Ishikawa (cell line): ENCODE measurements around the gene TRIOBP.

Experiments
- EGR1 ChIP-seq: IDR thresholded peaks from 2 replicates; pipeline ENCODE4 v1.6.1; 2012
- EP300 ChIP-seq: IDR thresholded peaks from 2 replicates; pipeline ENCODE4 v1.6.1; 2012; ENCODE audit warnings: borderline replicate concordance
- TF ChIP-seq, protein P1 (sequence below): IDR thresholded peaks from 2 replicates; pipeline ENCODE4 v1.6.1; 2012; ENCODE audit warnings: low read depth, mild to moderate bottlenecking
- TF ChIP-seq, protein P2 (sequence below): IDR thresholded peaks from 2 replicates; pipeline ENCODE4 v1.6.1; 2012
- TF ChIP-seq, protein P3 (sequence below): IDR thresholded peaks from 2 replicates; pipeline ENCODE4 v1.6.1; 2012

DNA sequence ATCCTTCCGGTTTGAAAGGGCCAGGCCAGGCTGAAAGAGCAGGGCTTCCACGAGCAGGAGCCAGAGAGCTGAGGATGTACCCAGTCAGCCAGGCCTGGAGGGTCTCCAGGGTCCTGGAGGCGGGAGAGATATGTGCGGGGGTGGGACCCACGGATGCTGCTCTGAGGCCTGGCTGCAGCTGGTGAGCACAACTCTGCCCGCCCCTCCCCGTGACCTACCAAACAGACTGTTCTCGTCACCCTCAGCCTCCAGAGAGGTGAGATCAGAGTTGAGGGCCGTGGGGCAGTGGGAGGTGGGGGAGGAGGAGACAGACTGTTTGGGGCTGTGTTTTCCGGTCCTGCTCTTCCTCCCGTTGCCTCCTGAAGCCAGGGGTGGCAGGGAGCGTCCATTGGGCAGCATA, 42.2 kb downstream of the TRIOBP start:
- no peak for TF ChIP-seq EGR1
- TF ChIP-seq EP300, result no peak
- TF ChIP-seq, protein P1, sequence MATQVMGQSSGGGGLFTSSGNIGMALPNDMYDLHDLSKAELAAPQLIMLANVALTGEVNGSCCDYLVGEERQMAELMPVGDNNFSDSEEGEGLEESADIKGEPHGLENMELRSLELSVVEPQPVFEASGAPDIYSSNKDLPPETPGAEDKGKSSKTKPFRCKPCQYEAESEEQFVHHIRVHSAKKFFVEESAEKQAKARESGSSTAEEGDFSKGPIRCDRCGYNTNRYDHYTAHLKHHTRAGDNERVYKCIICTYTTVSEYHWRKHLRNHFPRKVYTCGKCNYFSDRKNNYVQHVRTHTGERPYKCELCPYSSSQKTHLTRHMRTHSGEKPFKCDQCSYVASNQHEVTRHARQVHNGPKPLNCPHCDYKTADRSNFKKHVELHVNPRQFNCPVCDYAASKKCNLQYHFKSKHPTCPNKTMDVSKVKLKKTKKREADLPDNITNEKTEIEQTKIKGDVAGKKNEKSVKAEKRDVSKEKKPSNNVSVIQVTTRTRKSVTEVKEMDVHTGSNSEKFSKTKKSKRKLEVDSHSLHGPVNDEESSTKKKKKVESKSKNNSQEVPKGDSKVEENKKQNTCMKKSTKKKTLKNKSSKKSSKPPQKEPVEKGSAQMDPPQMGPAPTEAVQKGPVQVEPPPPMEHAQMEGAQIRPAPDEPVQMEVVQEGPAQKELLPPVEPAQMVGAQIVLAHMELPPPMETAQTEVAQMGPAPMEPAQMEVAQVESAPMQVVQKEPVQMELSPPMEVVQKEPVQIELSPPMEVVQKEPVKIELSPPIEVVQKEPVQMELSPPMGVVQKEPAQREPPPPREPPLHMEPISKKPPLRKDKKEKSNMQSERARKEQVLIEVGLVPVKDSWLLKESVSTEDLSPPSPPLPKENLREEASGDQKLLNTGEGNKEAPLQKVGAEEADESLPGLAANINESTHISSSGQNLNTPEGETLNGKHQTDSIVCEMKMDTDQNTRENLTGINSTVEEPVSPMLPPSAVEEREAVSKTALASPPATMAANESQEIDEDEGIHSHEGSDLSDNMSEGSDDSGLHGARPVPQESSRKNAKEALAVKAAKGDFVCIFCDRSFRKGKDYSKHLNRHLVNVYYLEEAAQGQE, result no peak
- TF ChIP-seq, protein P2, sequence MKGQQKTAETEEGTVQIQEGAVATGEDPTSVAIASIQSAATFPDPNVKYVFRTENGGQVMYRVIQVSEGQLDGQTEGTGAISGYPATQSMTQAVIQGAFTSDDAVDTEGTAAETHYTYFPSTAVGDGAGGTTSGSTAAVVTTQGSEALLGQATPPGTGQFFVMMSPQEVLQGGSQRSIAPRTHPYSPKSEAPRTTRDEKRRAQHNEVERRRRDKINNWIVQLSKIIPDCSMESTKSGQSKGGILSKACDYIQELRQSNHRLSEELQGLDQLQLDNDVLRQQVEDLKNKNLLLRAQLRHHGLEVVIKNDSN, result no peak
- TF ChIP-seq, protein P3, sequence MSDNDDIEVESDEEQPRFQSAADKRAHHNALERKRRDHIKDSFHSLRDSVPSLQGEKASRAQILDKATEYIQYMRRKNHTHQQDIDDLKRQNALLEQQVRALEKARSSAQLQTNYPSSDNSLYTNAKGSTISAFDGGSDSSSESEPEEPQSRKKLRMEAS, result no peak
